ENCODE measurements around the gene PPARD.

DNA sequence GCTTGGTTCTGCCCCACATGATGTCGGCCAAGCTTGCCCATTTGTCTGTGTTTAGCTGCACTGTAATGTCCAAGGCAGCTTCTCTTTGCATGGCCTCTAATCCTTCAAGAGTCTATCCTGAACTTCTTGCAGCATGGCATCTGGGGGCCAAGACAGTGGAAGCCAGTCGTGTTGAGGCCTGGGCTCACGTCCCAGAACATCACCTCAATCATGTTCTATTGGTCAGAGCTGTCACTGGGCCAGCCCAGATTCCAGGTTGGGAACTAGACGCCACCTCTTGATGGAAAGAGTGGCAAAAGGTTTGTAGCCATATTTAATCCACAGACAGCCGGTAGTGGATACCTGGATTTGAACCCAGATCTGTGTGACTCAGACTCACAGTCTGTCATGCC lies 25.3 kb downstream of the PPARD start:
- TF ChIP-seq EZH2 (IDR thresholded peaks at IDR 0.05) (no peak), POLR2AphosphoS5 (IDR thresholded peaks at IDR 0.05; ENCODE audit: borderline replicate concordance, low read depth, low read length) (no peak), FOXP2 (optimal IDR thresholded peaks at IDR 0.05; ENCODE audit: control extremely low read depth, extremely low read length, insufficient read depth) (no peak)
